Natural killer cell (primary cell): ENCODE measurements around the gene NUDT13. TPM values are rescaled to one million over a fixed set of nuclear protein-coding genes. Genes with fewer than 3 reads are reported as not detected.

Source experiments
- ATAC-seq, 3 donors: fragments of 150-1000 bp in 2 of 3; fragments of 200-7000 bp in 1 of 3; cut with Tn5 transposase; 1 replicate in 1 of 3; 2 replicates in 2 of 3; pipeline ENCODE4 v1.10.0; 2021; ENCODE audit warnings: mild to moderate bottlenecking in 2 of 3, moderate library complexity in 2 of 3
- DNase-seq, 2 donors: peaks; one replicate each; pipeline versions ENCODE4 v3.0.0 to v3.0.0-alpha.2; 2013 to 2021; ENCODE audit warnings: mixed read lengths in 1 of 2
- H3K27ac ChIP-seq: one replicate; pipeline ENCODE4 v1.5.1; 2013; ENCODE audit warnings: mild to moderate bottlenecking, low read length
- H3K27me3 ChIP-seq: one replicate; pipeline ENCODE4 v1.6.1; 2013; ENCODE audit warnings: low read length; ENCODE audit not compliant: control insufficient read depth, insufficient read depth
- H3K36me3 ChIP-seq: one replicate; pipeline ENCODE4 v1.6.1; 2013; ENCODE audit warnings: low read length; ENCODE audit not compliant: control insufficient read depth, insufficient read depth
- H3K4me1 ChIP-seq: one replicate; pipeline ENCODE4 v1.6.1; 2013; ENCODE audit warnings: low read length; ENCODE audit not compliant: control insufficient read depth, insufficient read depth
- H3K4me3 ChIP-seq: one replicate; pipeline ENCODE4 v1.5.1; 2013; ENCODE audit warnings: low read length
- H3K9me3 ChIP-seq: one replicate; pipeline ENCODE4 v1.6.1; 2013; ENCODE audit warnings: low read length; ENCODE audit not compliant: control insufficient read depth, insufficient read depth
- H3K27ac Mint-ChIP-seq, 2 donors: one replicate each; pipeline ENCODE4 v1.8.0; 2022; ENCODE audit warnings: mild to moderate bottlenecking in 2 of 2, mixed read lengths in 2 of 2, moderate library complexity in 1 of 2
- H3K27me3 Mint-ChIP-seq, 2 donors: one replicate each; pipeline ENCODE4 v1.8.0; 2022; ENCODE audit warnings: low read depth in 2 of 2, mixed read lengths in 2 of 2
- H3K36me3 Mint-ChIP-seq: one replicate; pipeline ENCODE4 v1.8.0; 2022; ENCODE audit warnings: mixed read lengths
- H3K4me1 Mint-ChIP-seq, 2 donors: one replicate each; pipeline ENCODE4 v1.8.0; 2022; ENCODE audit warnings: mixed read lengths in 2 of 2
- H3K4me3 Mint-ChIP-seq: one replicate; pipeline ENCODE4 v1.8.0; 2022; ENCODE audit warnings: mild to moderate bottlenecking, moderate library complexity, mixed read lengths
- H3K9me3 Mint-ChIP-seq, 2 donors: one replicate each; pipeline ENCODE4 v1.8.0; 2022; ENCODE audit warnings: mixed read lengths in 2 of 2
- WGBS: methylation state at CpG from one replicate; pipeline ENCODE4 v1.1.7; 2013; ENCODE audit warnings: missing lambda C conversion rate; ENCODE audit not compliant: insufficient coverage; 5-methylcytosine and 5-hydroxymethylcytosine counted together
- intact Hi-C: fragments of 100-400 bp; cut with micrococcal nuclease; formaldehyde crosslinking; loops from one replicate; pipeline ENCODE4 v1.14.2; 2022
- total RNA-seq, 4 donors: library from RNA; stranded (reverse); fragments of 120-200 nt in 1 of 4; gene quantifications; one replicate each; pipeline versions ENCODE4 v1.2.3 to v1.2.4, GENCODE V29; 2013 to 2022
- TF ChIP-seq, protein P1 (sequence below): fragments of 200-600 bp; IDR thresholded peaks from one replicate; pipeline ENCODE4 v1.8.0; 2022; ENCODE audit warnings: antibody characterized with exemption

Gene NUDT13
- total RNA-seq, 3 donors from 2014 or later (not counting 1 experiment from before 2014, with no cell fraction given) = 0.35 to 1.3 (median 0.65) TPM

DNA sequence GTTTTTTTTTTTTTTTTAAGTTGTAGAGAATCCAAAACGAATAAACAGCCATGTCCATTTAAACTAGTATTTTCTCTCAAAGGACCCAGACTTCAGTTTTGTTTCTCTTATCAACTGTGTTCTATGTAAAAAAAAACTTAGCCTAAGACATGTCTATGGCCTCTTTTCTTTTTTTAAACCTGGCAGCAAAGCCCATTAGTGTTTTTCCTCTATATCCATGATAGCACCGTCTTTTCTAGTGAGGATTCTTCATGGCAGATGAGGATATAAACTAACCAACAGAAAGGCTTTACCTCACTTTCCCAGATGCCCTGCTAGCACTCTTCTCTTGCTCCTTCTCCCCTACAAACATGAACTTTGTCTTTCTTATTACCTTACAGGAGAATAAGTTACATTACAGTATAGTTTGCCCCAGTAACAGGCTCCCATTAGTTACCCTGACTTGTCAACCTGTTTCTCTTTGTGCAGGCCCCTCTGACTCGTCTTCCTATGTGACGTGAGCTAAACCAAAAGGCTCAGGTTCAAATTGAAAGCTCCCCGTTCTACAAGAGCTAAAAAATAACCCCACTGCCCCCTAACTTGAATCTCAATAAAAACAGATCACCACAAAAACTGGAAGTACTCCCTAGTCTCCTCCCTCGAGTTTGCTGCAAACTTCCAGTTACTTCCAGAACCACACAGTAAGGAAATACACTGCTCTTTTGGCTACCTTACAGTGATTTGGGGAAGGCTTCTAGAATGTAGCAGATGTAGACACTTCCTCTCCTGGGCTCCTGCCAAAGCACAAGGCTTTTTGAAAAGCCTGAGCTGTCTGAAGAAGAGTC is 33.7 kb upstream of the NUDT13 start:
- Histone ChIP-seq H3K4me3 (no peak overlapping the region), H3K27ac (no peak overlapping the region), H3K9me3 (no peaks in the 10 kb centered on the region), H3K27me3 (no peaks in the 10 kb centered on the region), H3K4me1 (no peaks in the 10 kb centered on the region), H3K36me3 (peaks cover 20% of the 10 kb centered on the region)
- ATAC-seq (no peak), DNase-seq (no peak)
- no peak overlapping the region for H3K4me3 Mint-ChIP-seq
- H3K36me3 Mint-ChIP-seq = peaks cover 8% of the 10 kb centered on the region
- 53% methylated on average over 5 of the region's 6 CpGs for WGBS
- H3K9me3 Mint-ChIP-seq = no peaks in the 10 kb centered on the region
- peaks cover 8 to 9% of the 10 kb centered on the region in 2 donors for H3K4me1 Mint-ChIP-seq
- TF ChIP-seq, protein P1, sequence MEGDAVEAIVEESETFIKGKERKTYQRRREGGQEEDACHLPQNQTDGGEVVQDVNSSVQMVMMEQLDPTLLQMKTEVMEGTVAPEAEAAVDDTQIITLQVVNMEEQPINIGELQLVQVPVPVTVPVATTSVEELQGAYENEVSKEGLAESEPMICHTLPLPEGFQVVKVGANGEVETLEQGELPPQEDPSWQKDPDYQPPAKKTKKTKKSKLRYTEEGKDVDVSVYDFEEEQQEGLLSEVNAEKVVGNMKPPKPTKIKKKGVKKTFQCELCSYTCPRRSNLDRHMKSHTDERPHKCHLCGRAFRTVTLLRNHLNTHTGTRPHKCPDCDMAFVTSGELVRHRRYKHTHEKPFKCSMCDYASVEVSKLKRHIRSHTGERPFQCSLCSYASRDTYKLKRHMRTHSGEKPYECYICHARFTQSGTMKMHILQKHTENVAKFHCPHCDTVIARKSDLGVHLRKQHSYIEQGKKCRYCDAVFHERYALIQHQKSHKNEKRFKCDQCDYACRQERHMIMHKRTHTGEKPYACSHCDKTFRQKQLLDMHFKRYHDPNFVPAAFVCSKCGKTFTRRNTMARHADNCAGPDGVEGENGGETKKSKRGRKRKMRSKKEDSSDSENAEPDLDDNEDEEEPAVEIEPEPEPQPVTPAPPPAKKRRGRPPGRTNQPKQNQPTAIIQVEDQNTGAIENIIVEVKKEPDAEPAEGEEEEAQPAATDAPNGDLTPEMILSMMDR = no peak
- intact Hi-C loops = no loop called here
- peak overlapping the region; percentile 75 to 81 for H3K27ac Mint-ChIP-seq
- no peaks in the 10 kb centered on the region for H3K27me3 Mint-ChIP-seq

DNA sequence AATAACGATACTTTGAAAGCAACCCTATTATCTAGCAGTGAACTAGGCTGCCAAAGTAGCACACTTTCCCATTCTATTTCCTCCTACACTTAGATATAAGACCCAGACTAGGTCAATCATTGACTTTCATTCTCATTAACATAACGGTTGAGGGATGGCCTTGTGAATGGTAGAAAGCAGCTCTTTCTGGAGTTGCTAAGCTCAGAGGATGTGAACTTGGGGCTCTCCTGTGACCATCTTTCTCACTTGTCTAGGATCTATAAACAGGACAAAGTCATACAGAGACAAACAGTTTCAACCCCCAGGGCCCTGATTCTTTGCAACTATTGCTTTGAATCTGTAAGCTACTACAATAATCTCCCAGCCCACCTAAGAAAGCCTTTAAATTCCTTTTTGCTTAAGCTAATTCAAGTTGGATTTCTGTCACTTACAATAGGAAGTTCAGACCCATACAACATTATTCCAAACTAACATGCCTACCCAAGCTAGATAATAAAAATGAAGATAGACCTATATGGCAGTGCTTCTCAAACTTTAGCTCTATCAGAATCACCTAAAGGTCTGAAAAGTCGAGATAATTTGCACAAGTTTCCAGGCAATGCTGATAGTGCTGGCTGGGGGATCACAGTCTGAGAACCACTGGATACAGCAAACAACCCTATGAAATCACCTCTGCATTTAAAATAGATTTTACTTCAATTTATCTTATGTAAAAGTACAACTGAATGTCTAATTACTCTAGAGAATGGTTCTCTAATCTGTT is 30.3 kb upstream of the NUDT13 start:
- Histone ChIP-seq H3K27ac (no peak overlapping the region), H3K4me3 (no peak overlapping the region), H3K27me3 (no peaks in the 10 kb centered on the region), H3K4me1 (no peaks in the 10 kb centered on the region), H3K9me3 (no peaks in the 10 kb centered on the region), H3K36me3 (no peaks in the 10 kb centered on the region)
- Mint-ChIP-seq H3K4me3 (no peak overlapping the region), H3K27ac (no peak overlapping the region), H3K27me3 (no peaks in the 10 kb centered on the region), H3K9me3 (no peaks in the 10 kb centered on the region), H3K36me3 (no peaks in the 10 kb centered on the region), H3K4me1 (peaks cover 9 to 13% of the 10 kb centered on the region in 2 donors)
- ATAC-seq (no peak), DNase-seq (no peak)
- intact Hi-C loops = no loop called here
- WGBS = 95% methylated on average over 2 of the region's 3 CpGs
- TF ChIP-seq, protein P1 = no peak

DNA sequence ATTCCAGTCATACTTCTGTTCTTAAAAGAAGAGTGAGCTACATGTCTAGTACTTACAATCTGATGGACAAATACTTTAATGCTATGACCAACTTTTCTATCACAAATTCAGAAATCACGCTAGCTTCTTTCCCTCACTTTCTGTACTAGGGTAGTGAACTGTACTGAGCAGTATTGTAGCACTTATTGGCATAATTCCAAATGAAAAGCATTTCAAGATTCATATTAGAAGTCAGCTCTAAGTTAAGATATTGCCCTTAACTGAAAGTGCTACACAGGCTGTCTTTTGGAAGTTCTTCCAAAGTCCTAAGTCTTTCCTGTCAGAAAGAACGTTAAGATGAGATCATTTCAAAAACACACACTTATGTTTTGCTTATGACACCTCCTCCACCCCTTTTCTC is 27.0 kb upstream of the NUDT13 start:
- TF ChIP-seq, protein P1 = no peak
- intact Hi-C loops = no loop called here

More for the DNA sequence above, 27.0 kb upstream of the NUDT13 start:
- Histone ChIP-seq H3K36me3 (no peaks in the 10 kb centered on the region), H3K4me3 (no peak overlapping the region), H3K27me3 (no peaks in the 10 kb centered on the region), H3K27ac (no peak overlapping the region), H3K4me1 (no peaks in the 10 kb centered on the region), H3K9me3 (no peaks in the 10 kb centered on the region)
- DNase-seq (no peak), ATAC-seq (no peak)
- Mint-ChIP-seq H3K4me3 (no peak overlapping the region), H3K27ac (no peak overlapping the region), H3K36me3 (no peaks in the 10 kb centered on the region), H3K9me3 (no peaks in the 10 kb centered on the region), H3K27me3 (no peaks in the 10 kb centered on the region), H3K4me1 (peaks cover 1 to 6% of the 10 kb centered on the region in 2 donors)
- 52% methylated on average over 1 of the region's 2 CpGs for WGBS
